Retina (tissue), 1 donor: ENCODE data around the gene EIPR1.

Experiments used
- DNase-seq: peaks from one replicate; pipeline ENCODE4 v3.0.0-alpha.2; 2016

Gene EIPR1

DNA sequence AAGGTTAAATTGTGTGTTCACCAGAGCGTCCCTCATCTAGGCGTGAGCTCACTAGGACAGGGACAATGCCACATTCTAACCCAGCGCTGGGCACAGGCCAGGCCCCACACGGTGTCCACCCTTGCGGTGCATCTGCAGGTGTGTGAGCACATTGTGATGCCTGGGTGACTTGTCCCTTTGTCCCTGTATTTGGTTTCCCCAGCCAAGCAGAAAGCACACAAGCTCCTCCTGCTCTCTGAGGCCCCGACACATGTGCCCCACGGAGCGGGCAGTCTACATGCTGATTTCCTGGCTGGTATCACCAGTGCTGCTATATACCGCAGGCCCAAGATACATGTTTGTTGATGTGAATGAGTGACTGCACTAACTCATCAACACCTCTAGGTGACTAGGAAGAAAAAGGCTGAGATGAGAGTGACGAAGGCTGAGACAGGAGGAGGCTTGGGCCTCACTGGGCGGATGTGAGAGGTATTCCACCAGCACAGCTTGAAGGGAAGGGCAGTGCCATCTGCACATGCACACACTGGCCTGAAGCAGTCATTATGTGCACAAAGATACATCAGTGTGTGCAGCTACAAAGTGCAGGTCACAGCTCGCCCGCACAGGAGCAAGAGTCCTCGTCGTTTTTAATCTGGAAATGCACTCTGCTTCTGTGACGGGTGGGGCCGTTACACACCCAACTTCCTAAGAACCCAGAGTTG lies 205.9 kb downstream of the EIPR1 start:
- DNase-seq: no peak

DNA sequence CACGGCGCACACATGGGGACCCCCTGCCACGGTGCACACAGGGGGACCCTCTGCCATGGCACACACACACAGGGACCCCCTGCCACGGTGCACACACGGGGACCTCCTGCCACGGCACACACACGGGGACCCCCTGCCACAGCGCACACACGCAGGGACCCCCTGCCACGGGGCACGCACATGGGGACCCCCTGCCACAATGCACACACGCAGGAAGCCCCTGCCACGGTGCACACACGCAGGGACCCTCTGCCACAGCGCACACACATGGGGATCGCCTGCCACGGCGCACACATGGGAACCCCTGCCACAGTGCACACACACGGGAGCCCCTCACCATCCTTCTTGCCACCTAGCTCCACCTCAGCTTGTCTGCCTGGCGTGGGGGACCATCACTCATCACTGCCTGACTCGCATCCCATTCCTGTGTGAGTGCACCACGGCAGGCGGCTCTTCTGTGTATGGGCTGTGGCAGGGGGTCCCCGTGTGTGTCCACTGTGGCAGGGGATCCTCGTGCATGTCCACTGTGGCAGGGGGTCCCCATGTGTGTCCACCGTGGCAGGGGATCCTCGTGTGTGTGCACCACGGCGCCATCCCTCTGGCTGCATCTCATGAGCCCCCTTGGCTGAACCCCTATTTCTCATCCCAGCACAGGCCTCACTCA lies 206.7 kb downstream of the EIPR1 start:
- DNase-seq: no peak

DNA sequence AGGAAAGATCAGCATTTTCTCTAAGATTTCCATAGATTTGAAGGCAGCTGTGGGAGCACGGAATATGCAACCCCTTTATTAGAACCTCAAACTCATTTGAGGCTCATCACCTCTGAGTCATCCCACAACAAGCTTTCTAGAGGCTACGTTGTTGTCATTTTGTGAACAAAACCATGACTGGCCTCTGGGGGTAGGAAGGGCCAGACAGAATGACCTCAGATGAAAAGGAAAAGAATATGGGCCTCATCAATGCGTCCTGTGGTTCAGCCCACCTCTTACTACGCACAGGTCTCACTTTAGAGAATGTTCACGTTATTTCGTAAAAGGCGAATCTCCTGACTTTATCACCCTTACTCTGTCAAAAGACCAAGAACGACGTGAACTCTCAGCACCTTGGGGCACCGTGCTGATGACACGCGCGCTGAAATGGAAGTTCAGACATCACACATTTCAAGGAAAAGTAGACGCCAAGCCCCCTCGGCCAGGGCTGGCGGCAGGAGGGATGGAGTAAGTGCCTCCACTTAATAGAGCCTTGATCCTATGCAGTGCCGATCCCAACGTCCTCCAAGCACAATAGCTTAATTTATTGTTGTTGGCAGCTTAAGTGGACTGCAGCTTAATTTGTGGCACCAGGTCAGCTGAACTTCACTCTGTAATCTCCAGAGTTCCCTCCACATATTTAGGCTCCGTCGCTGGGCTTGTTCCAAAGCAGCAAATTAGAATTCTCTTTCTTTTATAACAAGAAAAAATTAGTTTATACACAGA lies 208.3 kb downstream of the EIPR1 start:
- no peak for DNase-seq

DNA sequence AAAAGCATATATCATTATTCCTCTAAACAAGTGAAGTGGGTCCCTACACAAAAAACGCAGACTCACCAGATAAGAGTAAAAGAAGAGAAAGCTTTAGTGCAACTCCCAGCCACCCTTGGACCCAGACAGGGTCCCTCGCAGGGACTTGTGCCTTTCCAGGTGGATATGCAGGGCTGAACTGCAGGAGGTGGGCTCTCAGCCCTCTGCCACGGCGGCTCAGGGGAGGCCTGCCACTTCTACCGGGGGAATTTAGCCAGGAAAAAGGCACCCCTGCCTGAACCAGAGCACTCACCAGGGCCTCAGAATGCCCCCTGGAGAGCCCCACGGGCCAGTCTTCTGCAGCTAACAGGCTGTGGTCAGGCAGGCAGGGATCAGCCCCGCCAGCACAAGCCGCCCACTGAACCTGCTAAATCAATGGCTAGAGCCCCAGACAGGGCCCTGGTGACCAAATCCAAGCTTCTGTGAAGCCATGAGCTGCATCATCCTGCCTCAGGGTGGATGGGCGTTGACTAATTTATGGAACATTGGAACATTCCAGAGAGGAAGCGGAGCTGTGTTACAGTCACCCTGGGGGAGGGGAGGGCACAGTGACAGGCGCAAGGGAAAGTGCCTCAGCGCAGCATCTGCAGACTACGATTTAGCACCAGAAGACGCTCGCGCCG lies 209.3 kb downstream of the EIPR1 start:
- peak; percentile 64 for DNase-seq

DNA sequence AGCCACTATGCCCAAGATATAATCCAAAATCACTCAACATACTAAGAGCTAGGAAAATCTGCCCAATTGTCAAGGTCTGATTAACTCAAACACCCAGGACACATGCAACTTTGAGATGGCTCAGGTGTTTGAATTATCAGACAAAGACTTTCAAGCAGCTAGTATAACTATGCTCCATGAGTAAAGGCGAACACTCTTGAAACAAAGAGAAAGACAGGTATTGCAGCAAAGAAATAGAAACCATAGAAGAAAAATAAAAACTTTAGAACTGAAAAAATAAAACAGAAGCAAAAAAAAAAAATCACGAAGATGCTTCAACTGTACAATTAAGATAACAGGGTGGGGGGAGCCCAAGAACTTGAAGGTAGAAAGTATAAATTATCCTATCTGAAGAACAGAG lies 214.2 kb downstream of the EIPR1 start:
- no peak for DNase-seq

DNA sequence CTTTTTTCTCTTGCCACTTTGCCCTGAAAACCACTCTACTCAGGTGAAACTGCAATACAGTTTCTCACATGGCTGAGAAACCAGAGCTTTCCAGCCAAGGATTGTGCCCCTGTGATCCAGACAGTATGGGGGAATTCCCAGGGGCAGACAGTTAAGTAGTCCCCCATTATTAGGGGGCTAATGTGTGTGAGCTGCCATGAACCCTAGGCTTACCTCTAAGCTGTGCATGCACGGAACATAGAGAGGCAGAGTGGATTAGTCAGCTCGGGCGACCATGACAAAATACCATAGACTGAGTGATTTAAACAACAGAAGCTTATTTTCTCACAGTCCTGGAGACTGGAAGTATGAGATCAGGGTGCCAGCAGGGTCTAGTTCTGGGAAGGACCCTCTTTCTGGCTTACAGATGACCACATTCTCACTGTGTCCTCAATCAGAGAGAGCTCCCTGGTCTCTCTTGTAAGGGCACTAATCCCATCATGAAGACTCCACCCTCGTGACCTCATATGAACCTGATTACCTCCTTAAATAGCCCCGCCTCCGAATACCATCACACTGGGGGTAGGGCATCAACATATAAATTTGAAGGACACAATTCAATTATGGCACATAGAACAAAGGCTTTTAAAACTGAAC lies 215.1 kb downstream of the EIPR1 start:
- DNase-seq: no peak

DNA sequence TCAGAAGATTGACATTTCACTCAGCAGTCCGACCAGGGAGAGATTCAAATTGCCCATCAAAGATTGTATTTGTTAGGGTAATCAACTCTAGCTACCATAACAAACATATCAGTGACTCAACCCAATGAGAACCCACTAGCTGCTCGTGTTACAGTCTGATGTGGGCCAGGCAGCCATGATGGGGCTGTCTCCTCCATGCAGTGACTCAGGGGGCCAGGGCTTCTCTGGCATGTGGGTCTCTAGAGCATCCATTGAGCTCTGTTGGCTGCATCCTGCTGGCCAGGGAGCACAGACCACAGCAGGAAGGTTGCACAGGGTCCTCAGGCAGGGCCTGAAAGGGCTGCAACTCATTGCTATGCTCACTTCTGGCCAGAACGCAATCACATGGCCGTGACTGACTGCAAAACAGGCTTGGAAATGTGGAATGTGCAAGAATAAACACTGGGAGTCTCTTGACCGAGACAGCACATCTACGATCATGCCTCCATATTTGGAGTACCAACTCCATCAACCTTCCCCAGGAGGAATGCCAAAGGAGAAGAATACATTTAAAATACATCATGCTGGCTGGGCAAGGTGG lies 216.8 kb downstream of the EIPR1 start:
- DNase-seq: no peak

DNA sequence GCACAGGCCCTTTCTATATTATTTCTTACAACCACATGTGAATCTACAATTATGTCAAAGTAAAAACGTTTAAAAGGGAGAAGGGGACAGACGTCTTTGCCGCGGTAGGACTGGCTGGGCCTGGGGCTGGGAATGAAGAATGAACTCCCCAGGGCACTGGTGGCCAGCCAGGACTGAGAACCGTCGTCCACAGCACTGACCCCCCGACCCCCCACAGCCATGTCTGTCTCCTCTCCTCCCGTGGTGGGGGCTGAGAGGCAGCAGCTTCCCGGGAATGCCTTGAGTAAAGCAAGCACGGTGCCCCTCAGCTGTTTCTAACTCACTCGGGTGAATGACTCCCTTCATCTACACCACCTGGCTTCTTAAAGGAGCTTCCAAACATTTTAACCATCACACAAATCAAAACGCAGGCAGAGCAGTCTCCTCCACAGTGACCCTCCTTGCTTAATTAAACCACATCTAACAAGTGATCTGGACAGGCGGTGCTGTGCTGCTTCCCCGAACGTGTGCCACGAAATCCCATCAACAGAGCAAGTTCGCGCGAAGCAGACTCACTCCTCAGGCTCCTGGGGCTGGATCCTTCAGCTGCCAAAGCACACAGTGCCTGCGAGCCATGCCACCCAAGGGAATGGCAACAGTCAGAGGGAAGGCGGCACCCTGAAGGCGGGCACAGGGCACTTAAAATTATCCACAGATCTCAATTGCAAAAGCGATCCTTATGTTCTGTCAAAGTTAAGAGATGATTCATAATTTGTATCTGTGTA lies 217.7 kb downstream of the EIPR1 start:
- peak; percentile 45 for DNase-seq

DNA sequence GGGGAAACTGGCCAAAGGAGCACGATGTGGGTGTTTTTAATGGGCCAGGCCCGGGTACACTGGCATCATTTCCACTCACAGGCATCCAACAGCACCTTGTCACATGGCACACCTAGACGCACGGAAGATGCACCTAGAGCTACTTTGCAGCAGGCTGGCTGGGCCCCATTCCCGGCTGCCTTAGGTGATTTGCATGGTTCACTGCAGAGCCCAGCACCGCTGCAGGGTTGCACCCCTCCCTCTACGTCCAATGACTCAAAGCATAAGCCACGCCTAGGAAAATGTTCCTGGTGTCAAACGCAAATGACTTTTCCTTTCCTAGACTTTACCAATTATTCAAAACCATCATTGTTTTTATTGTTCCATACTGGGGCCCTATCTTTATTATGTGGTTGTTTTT lies 222.9 kb downstream of the EIPR1 start:
- DNase-seq: no peak

DNA sequence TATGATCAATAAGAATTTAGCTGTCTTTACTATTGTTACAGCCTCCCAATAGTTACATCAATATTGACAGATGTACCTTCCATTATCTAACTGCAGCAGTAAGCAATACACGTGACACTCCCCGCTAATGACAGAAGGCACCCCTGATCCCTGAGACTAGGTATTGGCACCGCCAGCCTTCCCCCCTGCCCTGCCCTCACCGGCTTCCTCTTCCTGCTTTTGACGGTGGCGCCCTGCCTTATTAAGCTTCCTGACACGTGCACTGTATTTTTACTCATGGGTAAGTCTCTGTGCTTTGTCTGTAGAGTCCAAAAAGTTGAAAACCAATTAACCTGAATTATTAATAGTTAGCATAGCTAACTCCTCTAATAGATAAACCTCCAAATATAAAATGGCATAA lies 223.5 kb downstream of the EIPR1 start:
- DNase-seq: no peak

DNA sequence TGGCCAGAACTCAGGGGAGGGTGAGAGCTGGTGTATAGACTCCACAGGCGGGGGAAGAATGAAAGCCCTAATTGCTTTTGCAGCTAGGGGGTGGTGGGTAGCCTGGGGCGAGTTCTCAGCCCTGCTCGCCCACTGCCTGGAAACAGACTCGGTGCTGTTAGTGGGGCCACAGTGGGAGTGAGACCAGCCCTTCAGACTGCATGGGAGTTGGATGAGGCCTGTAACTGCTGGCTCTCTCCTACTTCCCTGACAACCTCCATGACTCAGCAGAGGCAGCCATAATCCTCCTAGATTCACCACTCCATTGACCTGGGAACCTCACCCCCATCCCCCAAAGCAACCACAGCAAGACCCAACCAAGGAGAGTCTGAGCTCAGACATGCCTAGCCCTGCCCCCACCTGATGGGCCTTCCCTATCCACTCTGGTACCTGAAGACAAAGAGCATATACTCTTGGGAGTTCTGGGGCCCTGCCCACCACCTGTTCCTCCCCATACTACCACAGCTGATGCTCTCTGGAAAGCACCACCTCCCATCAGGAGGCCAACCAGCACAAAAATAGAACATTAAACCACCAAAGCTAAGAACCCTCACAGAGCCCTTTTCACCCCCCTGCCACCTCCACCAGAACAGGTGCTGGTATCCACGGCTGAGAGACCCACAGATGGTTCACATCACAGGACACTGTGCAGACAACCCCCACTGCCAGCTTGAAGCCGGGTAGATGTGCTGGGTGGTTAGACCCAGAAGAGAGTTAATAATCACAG lies 226.3 kb downstream of the EIPR1 start:
- DNase-seq: no peak

DNA sequence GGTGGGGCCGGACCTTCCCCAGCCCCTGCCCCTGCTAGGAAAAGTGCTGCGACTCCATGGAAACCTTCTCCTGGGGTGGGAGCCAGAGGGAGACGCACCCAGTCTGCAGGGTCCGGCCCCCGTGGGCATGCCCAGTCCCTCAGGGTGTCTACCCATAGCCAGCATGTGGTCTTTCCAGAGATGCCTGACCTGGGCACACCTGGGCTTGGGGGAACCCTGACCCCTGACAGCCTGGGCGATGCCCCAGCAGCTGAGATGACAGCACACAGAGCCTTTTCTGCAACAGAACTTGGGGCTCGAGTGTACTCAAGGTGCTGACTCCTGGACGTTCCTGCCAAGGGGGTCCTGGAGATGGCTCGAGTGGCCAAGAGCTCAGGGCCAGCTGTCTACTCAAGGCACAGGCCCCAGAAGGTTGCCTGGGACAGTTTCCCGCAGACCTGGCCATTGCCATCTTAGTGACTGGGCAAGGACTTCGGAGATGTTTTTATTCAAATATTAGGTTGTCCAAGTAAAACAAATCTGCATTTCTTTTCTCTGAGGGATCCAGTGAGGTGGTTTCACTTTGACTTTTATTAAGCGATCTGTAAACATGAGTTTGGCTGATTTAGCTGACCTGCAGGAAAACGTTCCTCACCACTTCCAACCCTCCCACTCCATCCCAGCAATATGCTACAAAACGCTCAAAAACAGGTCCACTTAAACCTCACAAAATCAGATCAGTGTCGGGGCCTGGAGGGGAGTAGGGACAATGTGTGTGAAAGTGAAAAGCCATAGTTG lies 228.0 kb downstream of the EIPR1 start:
- no peak for DNase-seq

DNA sequence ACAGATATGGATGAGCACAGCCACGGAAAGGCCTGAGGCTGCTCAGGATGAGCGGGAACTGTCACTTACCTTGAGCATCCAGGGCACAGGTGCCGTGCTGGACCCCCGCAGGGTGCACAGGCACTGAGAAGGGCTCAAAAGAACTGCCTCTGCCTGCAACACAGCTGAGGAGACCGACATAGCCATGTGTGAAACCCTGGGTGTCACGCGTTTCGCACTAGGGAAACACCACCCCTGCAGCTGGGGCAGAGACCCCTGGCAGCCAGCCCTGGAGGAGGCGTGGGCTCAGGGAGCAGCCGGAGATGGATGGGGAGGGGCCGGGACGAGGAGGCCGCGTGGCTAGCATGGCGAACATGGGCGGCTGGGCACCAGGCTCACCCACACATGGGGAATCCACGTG lies 228.9 kb downstream of the EIPR1 start:
- DNase-seq: no peak

DNA sequence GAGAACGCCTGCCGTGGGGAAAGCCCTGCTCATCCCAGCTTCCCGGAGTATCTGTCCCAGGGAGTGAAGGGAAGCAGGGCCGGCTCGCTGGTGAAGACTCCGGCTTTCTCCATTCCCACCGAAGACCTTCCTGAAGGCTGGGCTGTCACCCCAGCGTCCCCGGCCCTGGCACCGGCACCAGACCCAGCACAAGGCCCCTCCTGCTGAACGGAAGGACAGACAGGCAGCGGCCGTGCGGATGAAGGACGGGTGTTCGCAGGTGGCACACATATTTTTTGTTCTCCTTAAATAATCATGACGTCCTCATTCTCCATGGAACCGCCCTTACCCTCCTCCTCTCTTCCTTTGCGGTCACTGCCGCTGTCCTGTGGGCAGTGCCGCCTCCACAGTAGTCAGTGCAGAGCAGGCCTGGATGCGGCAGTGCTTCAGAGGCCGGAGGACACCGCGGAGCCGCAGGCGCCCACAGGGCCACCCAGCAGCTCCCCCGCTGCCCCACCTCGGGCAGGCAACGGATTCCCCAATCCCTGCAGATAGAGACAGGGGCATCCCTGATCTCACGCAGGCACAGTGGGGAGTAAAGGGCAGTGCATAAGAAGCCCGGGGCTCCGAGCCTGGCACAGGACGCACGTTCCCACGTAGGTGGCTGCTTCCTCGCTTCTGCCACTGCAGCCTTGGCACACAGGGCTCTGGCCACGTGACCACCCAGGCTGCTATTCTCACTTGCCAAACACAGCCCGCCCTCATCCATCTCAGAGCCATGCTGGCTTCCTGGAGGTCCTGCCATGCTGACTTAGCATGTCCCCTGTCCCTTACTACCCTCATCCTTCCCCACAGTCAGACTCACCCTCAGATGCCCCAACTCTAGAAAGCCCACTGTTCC lies 229.7 kb downstream of the EIPR1 start:
- no peak for DNase-seq

DNA sequence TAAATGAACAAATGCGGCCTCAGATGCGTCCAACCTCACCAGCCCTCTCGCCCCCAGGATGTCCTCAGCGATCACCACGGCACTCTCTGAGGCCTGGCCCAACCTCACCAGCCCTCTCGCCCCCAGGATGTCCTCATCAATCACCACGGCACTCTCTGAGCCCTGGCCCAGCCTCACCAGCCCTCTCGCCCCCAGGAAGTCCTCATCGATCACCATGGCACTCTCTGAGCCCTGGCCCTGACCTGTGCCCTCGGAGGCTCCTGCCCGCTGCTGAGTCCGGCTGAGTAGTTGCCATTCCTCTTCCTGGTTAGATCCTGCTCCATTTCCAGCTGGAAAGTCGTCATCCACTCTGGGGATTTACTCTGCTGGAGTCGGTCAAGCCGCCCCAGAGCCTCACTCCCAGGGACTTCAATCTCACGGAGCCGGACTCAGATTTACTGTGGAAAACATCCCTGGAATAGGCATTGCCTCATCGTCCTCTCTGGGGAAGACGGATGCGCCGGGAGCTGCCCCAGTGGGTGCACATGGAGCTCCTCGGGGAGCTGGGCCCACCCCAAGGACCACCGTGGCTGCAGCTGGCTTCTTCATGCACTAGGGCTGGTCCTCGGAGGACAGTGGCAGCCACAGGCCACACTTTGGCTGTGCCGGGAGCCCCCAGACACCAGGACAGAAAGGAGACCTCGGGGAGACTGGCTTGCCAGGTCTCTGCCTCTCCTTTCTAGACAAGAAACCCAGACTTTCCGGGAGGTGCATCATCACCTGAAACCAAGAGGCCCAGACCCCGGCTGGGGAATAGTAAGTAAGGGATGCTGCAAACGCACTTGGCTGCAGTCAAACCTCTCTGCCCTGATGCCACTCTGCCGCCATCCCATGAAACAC lies 230.6 kb downstream of the EIPR1 start:
- no peak for DNase-seq

DNA sequence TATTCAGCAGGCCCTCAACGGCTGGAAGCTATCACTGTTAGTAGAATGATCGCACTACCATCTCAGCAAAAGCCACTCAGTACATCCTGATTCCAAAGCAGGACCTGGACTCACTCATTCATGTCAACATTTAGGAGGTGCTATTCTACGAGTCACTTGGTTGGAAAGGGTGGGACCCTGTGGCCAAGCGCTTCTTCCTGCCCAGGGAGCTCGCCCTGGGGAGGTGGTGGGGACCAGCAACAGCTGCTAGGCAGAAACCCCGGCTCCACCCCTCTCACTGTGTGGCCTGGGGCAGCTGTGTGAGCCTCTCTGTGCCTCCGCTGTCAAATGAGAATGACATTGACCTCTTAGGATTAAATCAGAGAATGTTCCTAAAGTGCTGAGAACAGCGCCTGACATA lies 231.4 kb downstream of the EIPR1 start:
- DNase-seq: no peak

DNA sequence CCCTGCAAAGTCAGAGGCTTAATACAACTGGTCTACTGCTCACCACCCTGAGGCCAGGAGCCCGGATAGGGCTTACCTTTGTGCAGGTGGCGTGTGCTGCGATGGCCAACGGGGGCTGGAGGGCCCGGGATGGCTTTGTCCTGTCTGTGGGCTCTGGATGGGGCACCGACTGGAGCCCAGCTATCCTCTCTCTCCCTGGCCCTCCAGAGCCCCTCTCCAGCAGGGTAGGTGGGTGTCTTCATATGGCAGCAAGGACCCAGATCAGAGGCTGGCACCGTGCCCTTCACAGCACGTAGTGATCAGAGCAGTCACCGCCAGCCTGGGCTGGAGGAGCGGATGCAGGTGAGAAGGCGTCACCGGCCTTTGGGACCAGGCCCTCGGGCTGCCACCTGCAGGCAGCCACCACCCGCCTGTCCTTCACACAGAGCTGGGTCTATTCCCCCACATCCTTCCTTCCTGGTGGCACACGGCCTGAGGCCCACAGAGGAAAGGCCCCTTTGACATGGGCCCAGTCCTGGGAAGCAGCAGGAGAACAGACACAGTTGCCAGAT lies 232.1 kb downstream of the EIPR1 start:
- no peak for DNase-seq

DNA sequence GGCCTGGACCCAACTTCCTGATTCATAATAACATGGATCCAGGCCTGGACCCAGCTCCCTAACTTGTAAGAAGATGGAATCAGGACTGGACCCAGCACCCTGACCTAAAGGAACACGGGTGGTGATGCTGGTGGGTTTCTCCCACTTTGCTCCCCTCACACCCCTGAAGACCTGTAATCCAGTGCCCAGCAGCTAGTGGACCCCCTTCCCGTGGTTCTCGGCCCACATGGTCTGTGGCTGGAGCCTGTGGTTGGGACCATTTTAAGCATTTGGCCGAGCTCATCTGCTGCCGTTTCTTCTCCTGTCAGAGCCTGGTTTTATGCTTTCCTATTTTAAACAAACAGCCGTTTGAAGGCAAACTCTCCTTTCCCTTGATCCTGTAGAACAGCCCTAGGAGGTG lies 232.8 kb downstream of the EIPR1 start:
- DNase-seq: no peak
